HG03097 (cell line): ENCODE data around the gene RIOK1.
"Not testable (repeated sequence)": the region's sequence is repeated elsewhere in the genome, so short reads cannot be mapped to it uniquely, and the experiment has no call there.

Experiments used
- ATAC-seq: cut with Tn5 transposase; IDR thresholded peaks from one replicate; pipeline ENCODE4 v1.9.1; 2021; ENCODE audit not compliant: unreplicated experiment, low FRiP score

Gene RIOK1

GRCh38 chr6:7439228-7439627 is 49.6 kb downstream of the RIOK1 start:
- no peak for ATAC-seq

GRCh38 chr6:7440476-7440875 is 50.9 kb downstream of the RIOK1 start:
- no peak for ATAC-seq

GRCh38 chr6:7441048-7441775 is 51.6 kb downstream of the RIOK1 start:
- ATAC-seq, result no peak

- no peak for ATAC-seq
Observed at GRCh38 chr6:7442467-7442866, 52.9 kb downstream of the RIOK1 start.

GRCh38 chr6:7445101-7445500 is 55.5 kb downstream of the RIOK1 start:
- ATAC-seq, result no peak

GRCh38 chr6:7445885-7446461 is 56.4 kb downstream of the RIOK1 start:
- no peak for ATAC-seq

- no peak for ATAC-seq
Observed at GRCh38 chr6:7446619-7447325, 57.2 kb downstream of the RIOK1 start.

- ATAC-seq, result no peak
Observed at GRCh38 chr6:7448232-7448631, 58.6 kb downstream of the RIOK1 start.

GRCh38 chr6:7449018-7449417 is 59.4 kb downstream of the RIOK1 start:
- no peak for ATAC-seq

- ATAC-seq, result no peak
Observed at GRCh38 chr6:7451326-7451725, 61.7 kb downstream of the RIOK1 start.

- ATAC-seq, result no peak
Observed at GRCh38 chr6:7452898-7453297, 63.3 kb downstream of the RIOK1 start.

- ATAC-seq, result no peak
Observed at GRCh38 chr6:7454696-7455358, 65.2 kb downstream of the RIOK1 start.

- not testable (repeated sequence) for ATAC-seq
Observed at GRCh38 chr6:7456302-7456701, 66.7 kb downstream of the RIOK1 start.

GRCh38 chr6:7461416-7461815 is 71.8 kb downstream of the RIOK1 start:
- no peak for ATAC-seq

GRCh38 chr6:7463785-7464184 is 74.2 kb downstream of the RIOK1 start:
- no peak for ATAC-seq

GRCh38 chr6:7467007-7467897 is 77.6 kb downstream of the RIOK1 start:
- no peak for ATAC-seq
